ENCODE data around the gene PIP. TPM values are rescaled to one million over a fixed set of nuclear protein-coding genes. Genes with fewer than 3 reads are reported as not detected.
"Not testable (repeated sequence)": the region's sequence is repeated elsewhere in the genome, so short reads cannot be mapped to it uniquely, and the experiment has no call there.

The PIP gene
- total and polyA plus RNA-seq, 2 donors (not counting 3 experiments of a cell fraction or from before 2014, with no cell fraction given), result not detected

DNA sequence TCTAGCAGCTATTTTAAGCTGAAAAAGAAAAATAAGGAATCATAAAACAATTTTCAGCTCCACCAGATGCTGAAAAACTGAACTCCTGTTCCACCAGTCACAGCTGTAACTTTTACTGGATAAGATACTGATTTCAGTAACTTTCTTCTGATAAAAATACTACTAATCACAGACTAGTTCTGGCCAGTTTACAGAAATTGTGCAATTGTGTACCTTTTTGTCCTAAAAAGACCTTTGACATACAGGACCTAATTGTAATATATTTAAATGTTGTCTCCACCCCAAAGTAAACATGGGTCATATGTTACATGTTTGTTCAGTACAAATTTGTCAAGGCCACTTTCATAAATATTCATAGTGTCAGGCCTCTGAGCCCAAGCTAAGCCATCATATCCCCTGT lies 27.1 kb upstream of the PIP start:
- no peak overlapping the region for H2AFZ ChIP-seq (ENCODE audit: low read depth, low read length)
- no peak overlapping the region for H3K4me2 ChIP-seq (ENCODE audit: insufficient read depth, low read length)
- H3K9me1 ChIP-seq (replicated peaks; ENCODE audit: control insufficient read depth, extremely low read depth, insufficient read depth, low read length), result no peaks in the 10 kb centered on the region
- H3K27me3 ChIP-seq (ENCODE audit: control insufficient read depth in 2 of 2, insufficient read depth in 2 of 2, low read length in 2 of 2), result no peaks in the 10 kb centered on the region
- no peak for FAIRE-seq
- dilution Hi-C loops (cut with MboI; ENCODE audit: extremely low pct_ligation_motif_present, low sequenced_read_pairs) (no loop called here), intact Hi-C loops (cut with micrococcal nuclease) (no loop called here)
- TF ChIP-seq JUN (IDR thresholded peaks at IDR 0.05; ENCODE audit: borderline replicate concordance, insufficient read depth, insufficient read length, low read depth) (no peak), GATA2 (IDR thresholded peaks at IDR 0.05; ENCODE audit: insufficient read depth, insufficient read length, low read depth, low read length) (no peak), EZH2 (IDR thresholded peaks at IDR 0.05; ENCODE audit: borderline replicate concordance, low read depth, low read length, severe bottlenecking) (no peak), FOS (IDR thresholded peaks at IDR 0.05; ENCODE audit: borderline replicate concordance, insufficient read depth, low read length) (no peak), MYC (IDR thresholded peaks at IDR 0.05; ENCODE audit: low read depth, low read length) (no peak), POLR2A (IDR thresholded peaks at IDR 0.05; ENCODE audit: low read depth, low read length) (no peak), POLR2AphosphoS5 (IDR thresholded peaks at IDR 0.05; ENCODE audit: insufficient read depth, low read depth, low read length) (no peak)
- TF ChIP-seq, protein P1, sequence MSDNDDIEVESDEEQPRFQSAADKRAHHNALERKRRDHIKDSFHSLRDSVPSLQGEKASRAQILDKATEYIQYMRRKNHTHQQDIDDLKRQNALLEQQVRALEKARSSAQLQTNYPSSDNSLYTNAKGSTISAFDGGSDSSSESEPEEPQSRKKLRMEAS (IDR thresholded peaks at IDR 0.05; ENCODE audit: insufficient read depth, insufficient read length), result no peak
- TF ChIP-seq, protein P2, sequence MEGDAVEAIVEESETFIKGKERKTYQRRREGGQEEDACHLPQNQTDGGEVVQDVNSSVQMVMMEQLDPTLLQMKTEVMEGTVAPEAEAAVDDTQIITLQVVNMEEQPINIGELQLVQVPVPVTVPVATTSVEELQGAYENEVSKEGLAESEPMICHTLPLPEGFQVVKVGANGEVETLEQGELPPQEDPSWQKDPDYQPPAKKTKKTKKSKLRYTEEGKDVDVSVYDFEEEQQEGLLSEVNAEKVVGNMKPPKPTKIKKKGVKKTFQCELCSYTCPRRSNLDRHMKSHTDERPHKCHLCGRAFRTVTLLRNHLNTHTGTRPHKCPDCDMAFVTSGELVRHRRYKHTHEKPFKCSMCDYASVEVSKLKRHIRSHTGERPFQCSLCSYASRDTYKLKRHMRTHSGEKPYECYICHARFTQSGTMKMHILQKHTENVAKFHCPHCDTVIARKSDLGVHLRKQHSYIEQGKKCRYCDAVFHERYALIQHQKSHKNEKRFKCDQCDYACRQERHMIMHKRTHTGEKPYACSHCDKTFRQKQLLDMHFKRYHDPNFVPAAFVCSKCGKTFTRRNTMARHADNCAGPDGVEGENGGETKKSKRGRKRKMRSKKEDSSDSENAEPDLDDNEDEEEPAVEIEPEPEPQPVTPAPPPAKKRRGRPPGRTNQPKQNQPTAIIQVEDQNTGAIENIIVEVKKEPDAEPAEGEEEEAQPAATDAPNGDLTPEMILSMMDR (IDR thresholded peaks at IDR 0.05; ENCODE audit: extremely low read depth in 1 of 2, insufficient read depth in 1 of 2, low read depth in 1 of 2, low read length in 2 of 2), result no peak
- H3K4me3 ChIP-seq (replicated peaks in 1 of 3; ENCODE audit: insufficient read depth in 1 of 3, low read depth in 1 of 3, low read length in 3 of 3), result no peak overlapping the region
- no TSS peak for BruUV-seq (replicated peaks)
- no peak overlapping the region for H3K9ac ChIP-seq (replicated peaks; ENCODE audit: extremely low read depth, insufficient read depth, low read length)
- H3K27ac ChIP-seq (ENCODE audit: insufficient read depth, low read depth, low read length), result no peak overlapping the region
- ChIA-PET CTCF (no interaction called here), POLR2A (no interaction called here)
- H4K20me1 ChIP-seq (replicated peaks; ENCODE audit: control insufficient read depth, extremely low read depth, insufficient read depth, low read length), result no peaks in the 10 kb centered on the region
- DNase-seq (ENCODE audit: low read depth, low spot score), result no peak
- H3K9me3 ChIP-seq (replicated peaks; ENCODE audit: control insufficient read depth, insufficient read depth, low read length), result no peaks in the 10 kb centered on the region
- H3K4me1 ChIP-seq (ENCODE audit: control insufficient read depth, extremely low read depth, insufficient read depth, low read length), result no peaks in the 10 kb centered on the region
- no peaks in the 10 kb centered on the region for H3K79me2 ChIP-seq (ENCODE audit: control insufficient read depth, insufficient read depth, low read length)
- H3K36me3 ChIP-seq (ENCODE audit: control insufficient read depth in 2 of 2, extremely low read depth in 1 of 2, insufficient read depth in 2 of 2, low read length in 2 of 2), result no peaks in the 10 kb centered on the region

DNA sequence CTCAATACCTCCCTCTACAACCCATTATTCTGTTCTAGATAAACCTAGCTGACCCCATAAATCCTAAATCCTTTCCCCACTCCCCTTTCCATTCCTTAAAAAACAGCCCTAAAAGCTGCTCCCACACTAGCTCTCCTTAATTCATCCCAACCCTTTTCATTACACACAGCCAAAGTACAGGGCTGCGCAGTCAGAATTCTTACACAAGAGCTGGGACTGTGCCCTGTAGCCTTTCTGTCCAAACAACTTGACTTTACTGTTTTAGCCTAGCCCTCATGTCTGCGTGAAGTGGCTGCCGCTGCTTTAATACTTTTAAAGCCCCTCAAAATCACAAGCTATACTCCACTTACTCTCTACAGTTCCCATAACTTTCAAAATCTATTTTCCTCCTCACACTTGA lies 23.9 kb upstream of the PIP start:
- H3K9me3 ChIP-seq (replicated peaks; ENCODE audit: control insufficient read depth, insufficient read depth, low read length); H3K27me3 ChIP-seq (ENCODE audit: control insufficient read depth in 2 of 2, insufficient read depth in 2 of 2, low read length in 2 of 2); CTCF ChIA-PET; H3K4me2 ChIP-seq (ENCODE audit: insufficient read depth, low read length); DNase-seq (ENCODE audit: low read depth, low spot score); H4K20me1 ChIP-seq (replicated peaks; ENCODE audit: control insufficient read depth, extremely low read depth, insufficient read depth, low read length); BruUV-seq (replicated peaks); H3K9me1 ChIP-seq (replicated peaks; ENCODE audit: control insufficient read depth, extremely low read depth, insufficient read depth, low read length); H2AFZ ChIP-seq (ENCODE audit: low read depth, low read length); FAIRE-seq; H3K4me1 ChIP-seq (ENCODE audit: control insufficient read depth, extremely low read depth, insufficient read depth, low read length); POLR2A ChIA-PET; dilution Hi-C loops (cut with MboI; ENCODE audit: extremely low pct_ligation_motif_present, low sequenced_read_pairs); H3K9ac ChIP-seq (replicated peaks; ENCODE audit: extremely low read depth, insufficient read depth, low read length); H3K79me2 ChIP-seq (ENCODE audit: control insufficient read depth, insufficient read depth, low read length); H3K27ac ChIP-seq (ENCODE audit: insufficient read depth, low read depth, low read length); H3K4me3 ChIP-seq (replicated peaks in 1 of 3; ENCODE audit: insufficient read depth in 1 of 3, low read depth in 1 of 3, low read length in 3 of 3); intact Hi-C loops (cut with micrococcal nuclease); H3K36me3 ChIP-seq (ENCODE audit: control insufficient read depth in 2 of 2, extremely low read depth in 1 of 2, insufficient read depth in 2 of 2, low read length in 2 of 2): not testable (repeated sequence)
